ENCODE data around the gene CYP2B6. TPM values are rescaled to one million over a fixed set of nuclear protein-coding genes. Genes with fewer than 3 reads are reported as not detected.

CYP2B6 gene
- total RNA-seq, 4 donors from 2014 or later, result not detected

GRCh38 chr19:41019346-41019745 lies 28.3 kb downstream of the CYP2B6 start:
- H3K9me3 ChIP-seq, result no peaks in the 10 kb centered on the region
- DNase-seq, result no peak
- 62 to 71% methylated on average over 4 to 5 of the region's 5 CpGs for WGBS, 2 donors
- TF ChIP-seq POLR2A (IDR thresholded peaks at IDR 0.05) (no peak), CTCF (IDR thresholded peaks at IDR 0.05) (no peak)
- no peak overlapping the region for H3K4me3 ChIP-seq
- H3K4me1 ChIP-seq, result no peaks in the 10 kb centered on the region
- no peaks in the 10 kb centered on the region for H3K36me3 ChIP-seq
- intact Hi-C loops (cut with DNase I), result no loop called here
- no peak overlapping the region for H3K27ac ChIP-seq
- H3K27me3 ChIP-seq, result peaks cover 0 to 33% (median 0%) of the 10 kb centered on the region in 4 donors

DNA sequence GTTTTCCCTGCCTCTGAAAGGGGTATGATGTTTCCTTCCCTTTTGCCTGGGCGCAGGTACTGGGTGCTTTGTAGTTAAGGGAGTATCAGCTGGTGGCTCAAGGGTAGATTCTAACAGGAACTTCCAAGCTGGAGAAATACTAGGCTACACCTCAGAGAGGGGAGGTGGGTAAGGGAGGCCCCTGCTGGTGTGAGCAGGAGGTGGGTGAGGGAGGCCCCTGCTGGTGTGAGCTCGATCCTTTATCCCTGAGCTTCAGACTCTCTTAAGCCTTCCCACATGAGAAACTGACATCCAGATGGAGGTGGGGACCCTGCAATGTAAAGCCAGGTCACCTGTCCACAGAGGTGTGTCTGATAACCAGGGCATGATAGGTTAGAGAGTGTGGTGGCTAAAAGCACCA lies 32.1 kb downstream of the CYP2B6 start:
- H3K9me3 ChIP-seq, result no peaks in the 10 kb centered on the region
- H3K27ac ChIP-seq, result no peak overlapping the region
- 28 to 39% methylated on average over 2 of the region's 2 CpGs for WGBS, 2 donors
- no peaks in the 10 kb centered on the region for H3K4me1 ChIP-seq
- H3K27me3 ChIP-seq, result peaks cover 0 to 71% (median 3%) of the 10 kb centered on the region in 4 donors
- H3K4me3 ChIP-seq, result no peak overlapping the region
- DNase-seq, result no peak
- no peaks in the 10 kb centered on the region for H3K36me3 ChIP-seq
- no peak for TF ChIP-seq POLR2A (IDR thresholded peaks at IDR 0.05)
- no peak for TF ChIP-seq CTCF (IDR thresholded peaks at IDR 0.05)
- intact Hi-C loops (cut with DNase I), result no loop called here

DNA sequence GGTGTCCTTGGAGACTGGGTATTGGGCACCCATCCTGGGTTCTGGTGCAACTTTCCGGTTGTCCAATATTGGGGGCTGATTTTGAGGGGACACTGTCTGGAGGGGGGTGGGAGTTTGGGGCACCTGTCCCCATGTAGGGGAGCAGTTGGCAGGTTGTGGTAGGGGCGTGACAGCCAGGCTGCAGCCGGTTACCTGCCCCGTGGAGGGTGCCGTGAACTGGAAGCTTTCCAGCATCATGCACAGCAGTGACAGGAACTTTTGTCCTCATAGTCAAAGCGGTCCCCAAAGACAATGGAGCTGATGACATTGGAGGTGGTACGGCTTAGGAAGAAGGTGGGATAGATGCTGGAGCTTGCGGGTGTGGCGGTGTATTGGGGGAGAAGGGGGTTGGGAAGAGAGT lies 34.3 kb downstream of the CYP2B6 start:
- Histone ChIP-seq H3K4me1 (no peaks in the 10 kb centered on the region), H3K36me3 (no peaks in the 10 kb centered on the region), H3K4me3 (no peak overlapping the region), H3K27ac (no peak overlapping the region), H3K9me3 (no peaks in the 10 kb centered on the region), H3K27me3 (peaks cover 0 to 62% (median 3%) of the 10 kb centered on the region in 4 donors)
- TF ChIP-seq CTCF (IDR thresholded peaks at IDR 0.05), result no peak
- TF ChIP-seq POLR2A (IDR thresholded peaks at IDR 0.05), result no peak
- DNase-seq, result no peak
- WGBS, 2 donors, result 42 to 55% methylated on average over 2 to 5 of the region's 9 CpGs
- intact Hi-C loops (cut with DNase I), result no loop called here

DNA sequence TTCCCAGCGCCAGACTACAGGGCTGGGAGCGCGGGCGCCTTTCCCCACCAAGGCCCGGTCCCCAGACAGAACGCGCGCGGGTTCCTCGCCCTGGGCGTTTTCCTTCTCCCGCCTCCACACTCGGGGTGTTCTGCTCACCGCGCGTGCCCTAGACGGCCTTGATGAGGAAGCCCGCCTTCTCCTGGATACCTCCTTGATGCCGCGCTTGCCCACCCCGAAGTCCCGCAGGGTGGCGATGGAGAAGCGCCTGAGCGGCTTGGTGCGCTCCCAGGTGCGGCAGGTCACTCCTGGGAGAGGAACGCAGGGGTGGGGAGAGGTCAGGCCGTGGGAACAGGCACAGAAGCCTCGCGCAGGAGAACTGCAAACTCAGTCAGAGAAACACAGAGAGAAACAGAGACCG lies 34.8 kb downstream of the CYP2B6 start:
- peaks cover 0 to 62% (median 3%) of the 10 kb centered on the region in 4 donors for H3K27me3 ChIP-seq
- H3K27ac ChIP-seq, result no peak overlapping the region
- H3K4me1 ChIP-seq, result no peaks in the 10 kb centered on the region
- no peaks in the 10 kb centered on the region for H3K9me3 ChIP-seq
- TF ChIP-seq POLR2A (IDR thresholded peaks at IDR 0.05), result no peak
- no peak for TF ChIP-seq CTCF (IDR thresholded peaks at IDR 0.05)
- H3K4me3 ChIP-seq, result no peak overlapping the region
- intact Hi-C loops (cut with DNase I), result no loop called here
- 13 to 26% methylated on average over 10 to 20 of the region's 32 CpGs for WGBS, 2 donors
- DNase-seq, result no peak
- no peaks in the 10 kb centered on the region for H3K36me3 ChIP-seq

- peaks cover 0 to 12% (median 0%) of the 10 kb centered on the region in 3 donors for H3K4me1 ChIP-seq
- H3K9me3 ChIP-seq, result no peaks in the 10 kb centered on the region
- peaks cover 0 to 53% (median 3%) of the 10 kb centered on the region in 4 donors for H3K27me3 ChIP-seq
- no peak overlapping the region for H3K4me3 ChIP-seq
- H3K27ac ChIP-seq, result no peak overlapping the region
- H3K36me3 ChIP-seq, result no peaks in the 10 kb centered on the region
- TF ChIP-seq CTCF (IDR thresholded peaks at IDR 0.05) (no peak), POLR2A (IDR thresholded peaks at IDR 0.05) (no peak)
- no peak for DNase-seq
- intact Hi-C loops (cut with DNase I), result no loop called here
- WGBS, 2 donors, result 72 to 81% methylated on average over 5 of the region's 6 CpGs
Measured at GRCh38 chr19:41027273-41027967, 36.3 kb downstream of the CYP2B6 start.
